Fibroblast of mammary gland (primary cell): Measurements from ENCODE around the gene THBS2.

Source experiments
- DNase-seq: peaks from one replicate; pipeline ENCODE4 v3.0.0-alpha.2; 2010; ENCODE audit warnings: low read depth
- H3K4me3 ChIP-seq: 2 replicates; pipeline ENCODE4 v1.5.1; 2011; ENCODE audit warnings: low read depth, mild to moderate bottlenecking, low read length, moderate library complexity; ENCODE audit not compliant: control insufficient read depth
- CTCF ChIP-seq: conservative IDR thresholded peaks from 2 replicates; pipeline ENCODE4 v1.5.1; 2011; ENCODE audit warnings: low read depth, low read length, inconsistent platforms; ENCODE audit not compliant: control insufficient read depth, insufficient read depth

THBS2 gene

GRCh38 chr6:169268276-169268675, 14.6 kb upstream of the THBS2 start:
- H3K4me3 ChIP-seq, result no peak overlapping the region
- TF ChIP-seq CTCF, result no peak
- no peak for DNase-seq

- peak; percentile 72 for DNase-seq
- H3K4me3 ChIP-seq, result no peak overlapping the region
- no peak for TF ChIP-seq CTCF
Measured at GRCh38 chr6:169266746-169267591, 13.3 kb upstream of the THBS2 start.

- H3K4me3 ChIP-seq, result no peak overlapping the region
- TF ChIP-seq CTCF, result no peak
- no peak for DNase-seq
Measured at GRCh38 chr6:169266261-169266660, 12.6 kb upstream of the THBS2 start.

GRCh38 chr6:169265486-169266131, 12.0 kb upstream of the THBS2 start:
- TF ChIP-seq CTCF, result no peak
- DNase-seq, result no peak
- no peak overlapping the region for H3K4me3 ChIP-seq

- no peak overlapping the region for H3K4me3 ChIP-seq
Measured at GRCh38 chr6:169263836-169264608, 10.4 kb upstream of the THBS2 start.

More at GRCh38 chr6:169263836-169264608, 10.4 kb upstream of the THBS2 start:
- TF ChIP-seq CTCF, result no peak
- peak; percentile 68 for DNase-seq
